ENCODE measurements around the gene PLEKHO1.
"Not testable (repeated sequence)": the region's sequence is repeated elsewhere in the genome, so short reads cannot be mapped to it uniquely, and the experiment has no call there.

The PLEKHO1 gene

DNA sequence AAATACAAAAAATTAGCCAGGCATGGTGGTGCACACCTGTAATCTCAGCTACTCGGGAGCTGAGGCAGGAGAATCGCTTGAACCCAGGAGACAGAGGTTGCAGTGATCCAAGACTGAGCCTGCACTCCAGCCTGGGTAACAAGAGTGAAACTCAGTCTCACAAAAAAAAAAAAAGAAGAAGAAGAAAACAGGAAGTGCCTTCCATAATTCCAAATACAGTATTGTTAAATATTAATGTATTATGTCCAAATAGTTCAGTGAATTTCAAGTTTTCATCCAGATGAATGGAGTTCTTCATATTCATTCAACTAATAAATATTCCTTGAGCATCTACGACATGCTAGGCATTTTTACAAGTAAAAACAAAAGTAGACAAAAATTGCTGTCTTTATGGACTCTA lies 33.3 kb downstream of the PLEKHO1 start:
- Histone ChIP-seq H3K9ac (ENCODE audit: low read length) (no peak overlapping the region), H3K27me3 (ENCODE audit: control insufficient read depth, insufficient read depth, low read length) (no peaks in the 10 kb centered on the region), H3K36me3 (ENCODE audit: control insufficient read depth, insufficient read depth, low read length) (no peaks in the 10 kb centered on the region), H3K4me1 (ENCODE audit: control insufficient read depth, insufficient read depth, low read length) (peaks cover 1% of the 10 kb centered on the region), H3K9me3 (ENCODE audit: control insufficient read depth, low read length) (no peaks in the 10 kb centered on the region), H3K4me3 (ENCODE audit: low read length) (no peak overlapping the region)

DNA sequence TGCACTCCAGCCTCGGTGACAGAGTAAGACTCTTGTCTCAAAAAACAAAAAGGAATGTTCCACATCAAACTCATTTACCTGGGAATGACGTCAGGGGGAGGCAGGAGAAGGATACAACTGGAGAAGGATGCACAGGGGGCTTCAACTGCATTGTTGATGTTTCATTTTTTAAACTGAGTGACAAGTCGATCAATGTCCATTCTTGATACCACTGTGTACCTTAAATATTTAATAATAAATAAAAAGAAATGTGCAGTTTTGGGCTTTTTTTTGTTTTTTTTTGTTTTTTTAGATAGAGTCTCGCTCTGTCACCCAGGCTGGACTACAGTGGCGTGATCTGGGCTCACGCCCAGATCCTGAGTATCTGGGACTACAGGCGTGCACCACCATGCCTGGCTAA lies 35.8 kb downstream of the PLEKHO1 start:
- H3K4me1 ChIP-seq (ENCODE audit: control insufficient read depth, insufficient read depth, low read length): no peaks in the 10 kb centered on the region
- no peaks in the 10 kb centered on the region for H3K36me3 ChIP-seq (ENCODE audit: control insufficient read depth, insufficient read depth, low read length)
- no peaks in the 10 kb centered on the region for H3K9me3 ChIP-seq (ENCODE audit: control insufficient read depth, low read length)
- no peaks in the 10 kb centered on the region for H3K27me3 ChIP-seq (ENCODE audit: control insufficient read depth, insufficient read depth, low read length)
- H3K9ac ChIP-seq (ENCODE audit: low read length): no peak overlapping the region
- no peak overlapping the region for H3K4me3 ChIP-seq (ENCODE audit: low read length)

DNA sequence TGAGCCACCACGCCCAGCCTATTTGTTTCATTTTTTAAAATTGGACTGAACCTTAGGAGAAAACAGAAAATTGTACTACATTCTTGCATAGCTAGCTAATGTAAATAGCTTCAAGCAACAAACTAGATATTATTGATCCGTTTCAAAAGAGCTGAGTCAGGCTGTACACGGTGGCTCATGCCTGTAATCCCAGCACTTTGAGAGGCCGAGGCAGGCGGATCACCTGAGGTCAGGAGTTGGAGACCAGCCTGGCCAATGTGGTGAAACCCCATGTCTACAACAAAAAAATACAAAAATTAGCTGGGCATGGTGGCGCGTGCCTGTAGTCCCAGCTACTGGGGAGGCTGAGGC lies 36.7 kb downstream of the PLEKHO1 start:
- H3K36me3 ChIP-seq (ENCODE audit: control insufficient read depth, insufficient read depth, low read length); H3K27me3 ChIP-seq (ENCODE audit: control insufficient read depth, insufficient read depth, low read length); H3K4me3 ChIP-seq (ENCODE audit: low read length); H3K9ac ChIP-seq (ENCODE audit: low read length); H3K9me3 ChIP-seq (ENCODE audit: control insufficient read depth, low read length); H3K4me1 ChIP-seq (ENCODE audit: control insufficient read depth, insufficient read depth, low read length): not testable (repeated sequence)

DNA sequence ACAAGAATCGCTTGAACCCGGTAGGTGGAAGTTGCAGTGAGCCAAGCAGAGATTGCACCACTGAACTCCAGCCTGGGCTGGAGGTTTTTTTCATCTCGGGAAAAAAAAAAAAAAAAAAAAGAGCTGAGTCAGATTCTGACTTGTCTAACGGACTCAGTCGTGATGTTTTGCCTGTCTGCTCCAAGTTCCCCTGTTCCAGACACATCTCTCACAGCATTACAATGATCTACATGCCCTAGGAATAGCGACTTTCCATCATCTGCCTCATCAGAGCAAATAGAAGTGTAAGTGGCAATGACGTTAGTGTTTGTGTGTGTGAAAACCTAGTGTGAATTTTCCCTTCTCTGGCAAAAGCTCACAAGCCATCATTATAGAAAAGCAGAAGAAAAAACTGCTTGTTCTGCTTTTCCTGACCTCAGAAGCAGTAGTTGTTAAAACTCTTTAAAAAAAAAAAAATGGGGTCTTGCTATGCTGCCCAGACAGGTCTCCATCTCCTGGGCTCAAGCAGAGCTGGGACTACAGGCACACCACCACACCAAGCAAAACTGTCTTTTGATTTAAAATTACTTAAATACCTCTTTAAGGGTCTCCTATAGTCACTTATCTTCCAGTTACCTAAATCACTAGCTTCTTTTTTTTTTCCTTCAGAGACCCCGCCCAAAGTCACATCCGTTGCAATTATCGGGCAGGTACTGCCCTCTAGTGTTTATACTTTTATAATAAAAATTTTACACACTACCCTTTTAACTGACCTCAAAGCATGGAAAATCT lies 37.3 kb downstream of the PLEKHO1 start:
- no peaks in the 10 kb centered on the region for H3K36me3 ChIP-seq (ENCODE audit: control insufficient read depth, insufficient read depth, low read length)
- no peaks in the 10 kb centered on the region for H3K4me1 ChIP-seq (ENCODE audit: control insufficient read depth, insufficient read depth, low read length)
- no peak overlapping the region for H3K4me3 ChIP-seq (ENCODE audit: low read length)
- H3K9me3 ChIP-seq (ENCODE audit: control insufficient read depth, low read length): no peaks in the 10 kb centered on the region
- H3K9ac ChIP-seq (ENCODE audit: low read length): no peak overlapping the region
- H3K27me3 ChIP-seq (ENCODE audit: control insufficient read depth, insufficient read depth, low read length): no peaks in the 10 kb centered on the region

DNA sequence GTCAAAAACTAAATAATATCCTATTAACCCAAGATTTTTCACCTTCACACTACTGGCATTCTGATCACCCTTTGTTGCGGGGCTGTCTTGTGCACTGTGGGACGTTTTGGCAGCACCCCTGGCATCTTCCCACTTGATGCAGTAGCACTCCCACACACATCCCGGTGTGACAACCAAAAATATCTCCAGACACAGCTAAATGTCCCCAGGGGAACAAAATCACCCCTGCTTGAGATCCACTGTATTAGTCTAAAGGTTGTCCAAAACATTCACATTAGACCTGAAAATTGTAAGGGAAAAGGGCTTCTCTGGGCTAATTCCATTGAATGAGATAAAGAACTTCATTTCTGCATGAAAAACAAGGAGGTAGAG lies 37.8 kb downstream of the PLEKHO1 start:
- Histone ChIP-seq H3K9me3 (ENCODE audit: control insufficient read depth, low read length) (no peaks in the 10 kb centered on the region), H3K9ac (ENCODE audit: low read length) (no peak overlapping the region), H3K36me3 (ENCODE audit: control insufficient read depth, insufficient read depth, low read length) (no peaks in the 10 kb centered on the region), H3K4me3 (ENCODE audit: low read length) (no peak overlapping the region), H3K4me1 (ENCODE audit: control insufficient read depth, insufficient read depth, low read length) (no peaks in the 10 kb centered on the region), H3K27me3 (ENCODE audit: control insufficient read depth, insufficient read depth, low read length) (no peaks in the 10 kb centered on the region)

DNA sequence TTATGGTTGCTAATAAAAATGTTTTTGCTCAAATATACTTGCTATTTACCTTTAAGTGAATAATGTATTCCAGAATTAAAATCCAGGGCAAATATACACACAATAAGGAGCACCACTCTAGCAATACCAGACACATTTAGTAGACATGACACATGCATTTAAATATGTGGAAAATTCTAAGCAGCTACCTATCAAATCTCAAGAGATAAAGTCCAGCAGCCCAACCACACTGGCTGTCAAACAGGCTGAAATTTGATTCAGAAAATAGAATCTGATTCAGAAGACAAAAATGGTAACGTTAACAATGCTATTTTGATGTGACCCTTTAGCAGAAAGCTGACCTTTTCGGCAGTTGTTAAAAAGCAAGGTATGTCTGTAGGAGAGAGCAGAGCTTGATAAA lies 42.3 kb downstream of the PLEKHO1 start:
- Histone ChIP-seq H3K4me1 (ENCODE audit: control insufficient read depth, insufficient read depth, low read length) (no peaks in the 10 kb centered on the region), H3K27me3 (ENCODE audit: control insufficient read depth, insufficient read depth, low read length) (no peaks in the 10 kb centered on the region), H3K36me3 (ENCODE audit: control insufficient read depth, insufficient read depth, low read length) (no peaks in the 10 kb centered on the region), H3K9me3 (ENCODE audit: control insufficient read depth, low read length) (no peaks in the 10 kb centered on the region), H3K4me3 (ENCODE audit: low read length) (no peak overlapping the region), H3K9ac (ENCODE audit: low read length) (no peak overlapping the region)

DNA sequence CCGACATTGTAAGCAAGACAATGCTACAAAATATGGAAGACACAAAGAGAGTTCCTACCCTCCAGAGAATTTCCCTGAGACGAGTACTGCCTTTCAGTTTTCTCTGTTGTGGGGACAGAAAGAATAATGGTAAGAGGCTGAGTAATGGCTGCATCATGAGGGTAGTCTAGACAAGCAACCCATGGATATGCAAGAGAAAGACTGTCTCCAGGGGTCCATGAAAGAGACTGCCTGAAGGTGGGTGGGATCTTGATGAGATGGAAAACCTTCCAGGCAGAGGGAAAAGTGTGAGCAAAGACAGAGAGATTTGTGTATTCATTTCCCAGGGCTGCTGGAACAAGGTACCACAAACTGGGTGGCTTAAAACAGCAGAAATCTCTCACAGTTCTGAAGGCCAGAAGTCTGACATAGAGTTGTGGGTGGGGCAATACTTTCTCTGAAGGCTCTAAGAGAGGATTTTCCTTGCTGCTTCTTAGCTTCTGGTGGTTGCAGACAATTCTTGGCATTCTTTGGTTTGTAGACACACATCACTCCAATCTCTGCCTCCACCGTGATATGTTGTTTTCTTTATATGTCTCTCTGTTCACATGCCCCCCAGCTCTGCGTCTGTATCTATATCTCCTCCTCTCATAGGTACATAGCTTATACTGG lies 44.8 kb downstream of the PLEKHO1 start:
- Histone ChIP-seq H3K9ac (ENCODE audit: low read length) (no peak overlapping the region), H3K9me3 (ENCODE audit: control insufficient read depth, low read length) (no peaks in the 10 kb centered on the region), H3K27me3 (ENCODE audit: control insufficient read depth, insufficient read depth, low read length) (no peaks in the 10 kb centered on the region), H3K36me3 (ENCODE audit: control insufficient read depth, insufficient read depth, low read length) (no peaks in the 10 kb centered on the region), H3K4me3 (ENCODE audit: low read length) (no peak overlapping the region), H3K4me1 (ENCODE audit: control insufficient read depth, insufficient read depth, low read length) (no peaks in the 10 kb centered on the region)

DNA sequence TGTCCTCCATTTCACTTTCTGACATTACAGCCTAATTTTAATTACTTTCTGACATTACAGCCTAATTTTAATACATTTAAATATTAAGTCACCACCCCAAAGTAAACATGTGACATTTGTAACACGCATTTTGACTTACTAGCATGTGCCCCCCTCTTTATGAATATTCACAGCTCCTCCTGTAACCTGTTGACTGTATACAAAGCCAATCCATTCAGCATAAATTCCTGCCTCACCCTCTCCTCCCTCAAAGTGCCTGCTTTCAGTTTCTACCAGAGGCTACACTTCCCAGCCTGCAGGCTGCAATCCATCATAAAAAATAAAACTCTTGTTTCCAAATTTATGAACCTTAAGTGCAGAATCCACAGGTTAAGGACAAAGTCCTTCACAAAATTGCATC lies 46.7 kb downstream of the PLEKHO1 start:
- Histone ChIP-seq H3K9ac (ENCODE audit: low read length) (no peak overlapping the region), H3K4me1 (ENCODE audit: control insufficient read depth, insufficient read depth, low read length) (no peaks in the 10 kb centered on the region), H3K27me3 (ENCODE audit: control insufficient read depth, insufficient read depth, low read length) (no peaks in the 10 kb centered on the region), H3K36me3 (ENCODE audit: control insufficient read depth, insufficient read depth, low read length) (no peaks in the 10 kb centered on the region), H3K4me3 (ENCODE audit: low read length) (no peak overlapping the region), H3K9me3 (ENCODE audit: control insufficient read depth, low read length) (no peaks in the 10 kb centered on the region)

DNA sequence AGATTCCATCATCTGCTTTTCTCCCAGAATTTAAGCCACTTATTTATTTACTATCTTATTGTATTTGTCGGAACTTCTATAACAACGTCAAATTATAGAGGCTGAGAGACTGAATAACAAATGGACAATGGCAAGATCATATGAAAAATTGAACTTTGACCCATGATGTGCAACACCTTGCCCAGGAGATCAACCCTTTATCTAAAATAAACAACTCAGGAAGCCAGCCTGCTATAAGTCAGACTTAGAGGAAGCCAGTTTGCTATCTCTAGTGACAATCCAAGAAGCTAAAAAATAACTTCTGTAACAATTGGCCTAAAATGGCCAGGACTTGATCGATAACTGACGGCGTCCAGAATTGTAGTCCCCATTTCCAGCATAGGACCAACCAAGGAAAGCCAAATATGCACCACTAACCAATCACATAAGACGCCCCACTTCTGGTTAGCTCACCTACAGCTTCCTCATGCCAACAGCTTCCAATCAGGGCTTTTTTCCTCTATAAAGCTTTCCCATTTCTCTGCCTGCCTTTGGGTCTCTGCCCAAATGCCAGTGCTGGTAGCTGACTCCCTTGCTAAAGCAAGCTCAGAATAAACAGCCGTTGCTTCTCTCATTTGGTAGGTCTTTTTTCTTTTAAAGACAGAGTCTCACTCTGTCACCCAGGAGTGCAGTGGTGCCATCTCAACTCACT lies 57.7 kb downstream of the PLEKHO1 start:
- Histone ChIP-seq H3K36me3 (ENCODE audit: control insufficient read depth, insufficient read depth, low read length) (no peaks in the 10 kb centered on the region), H3K4me1 (ENCODE audit: control insufficient read depth, insufficient read depth, low read length) (peaks cover 5% of the 10 kb centered on the region), H3K4me3 (ENCODE audit: low read length) (no peak overlapping the region), H3K27me3 (ENCODE audit: control insufficient read depth, insufficient read depth, low read length) (no peaks in the 10 kb centered on the region), H3K9me3 (ENCODE audit: control insufficient read depth, low read length) (no peaks in the 10 kb centered on the region), H3K9ac (ENCODE audit: low read length) (no peak overlapping the region)

DNA sequence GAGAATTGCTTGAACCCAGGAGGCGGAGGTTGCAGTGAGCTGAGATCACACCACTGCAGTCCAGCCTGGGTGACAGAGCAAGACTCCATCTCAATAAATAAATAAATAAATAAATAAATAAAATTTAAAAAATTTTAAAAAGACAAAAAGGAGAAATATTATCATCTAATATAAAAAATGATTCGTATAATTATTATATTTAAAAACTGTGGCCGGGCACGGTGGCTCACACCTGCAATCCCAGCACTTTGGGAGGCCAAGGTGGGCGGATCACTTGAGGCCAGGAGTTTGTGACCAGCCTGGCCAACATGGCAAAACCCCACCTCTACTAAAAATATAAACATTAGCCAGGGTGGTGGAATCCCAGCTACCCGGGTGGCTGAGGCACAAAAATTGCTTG lies 58.7 kb downstream of the PLEKHO1 start:
- H3K4me1 ChIP-seq (ENCODE audit: control insufficient read depth, insufficient read depth, low read length): peaks cover 11% of the 10 kb centered on the region
- not testable (repeated sequence) for H3K9me3 ChIP-seq (ENCODE audit: control insufficient read depth, low read length); H3K4me3 ChIP-seq (ENCODE audit: low read length); H3K9ac ChIP-seq (ENCODE audit: low read length); H3K27me3 ChIP-seq (ENCODE audit: control insufficient read depth, insufficient read depth, low read length); H3K36me3 ChIP-seq (ENCODE audit: control insufficient read depth, insufficient read depth, low read length)

Measured in mucosa of stomach (tissue), 1 donor.